ENCODE data around the gene RNASEL.

DNA sequence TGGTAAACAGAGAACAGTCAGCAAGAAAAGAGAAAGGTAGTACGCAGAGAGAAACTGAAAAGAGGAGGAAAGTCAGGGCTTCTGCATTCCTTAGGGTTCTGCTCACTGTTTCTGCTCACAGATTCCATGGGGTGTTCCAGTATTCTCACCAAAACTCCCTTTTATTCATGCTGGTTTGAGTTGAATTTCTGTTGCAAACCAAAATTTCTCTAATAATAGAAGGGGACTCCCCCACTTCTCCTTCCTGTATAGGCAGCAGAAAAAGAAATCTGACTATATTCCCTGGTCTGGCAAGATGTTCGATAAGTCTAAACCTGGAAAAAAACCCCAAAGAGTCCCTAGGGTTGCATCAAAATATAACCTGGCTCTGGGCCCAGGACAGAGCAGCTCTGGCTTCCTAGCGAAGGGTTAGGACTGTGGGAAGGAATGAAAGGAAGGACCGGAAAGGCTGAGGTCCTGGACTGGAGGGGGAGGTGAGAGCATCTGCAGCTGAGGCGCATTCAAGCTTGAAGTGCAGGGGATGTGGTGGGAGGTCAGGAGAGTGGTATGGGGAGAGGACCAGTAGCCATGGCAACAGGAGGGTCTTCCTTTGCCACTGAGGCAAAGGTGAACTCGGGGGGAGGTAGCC lies 34.0 kb upstream of the RNASEL start:
- TF ChIP-seq EP300 (IDR thresholded peaks at IDR 0.05) (no peak), POLR2A (IDR thresholded peaks at IDR 0.05; ENCODE audit: low read length) (no peak), GATA3 (IDR thresholded peaks at IDR 0.05; ENCODE audit: borderline replicate concordance) (no peak), TP53 (CRISPR knock-in tag; IDR thresholded peaks at IDR 0.05) (no peak), NFE2L2 (conservative IDR thresholded peaks at IDR 0.05; ENCODE audit: low read length) (no peak)
- TF ChIP-seq, protein P1, sequence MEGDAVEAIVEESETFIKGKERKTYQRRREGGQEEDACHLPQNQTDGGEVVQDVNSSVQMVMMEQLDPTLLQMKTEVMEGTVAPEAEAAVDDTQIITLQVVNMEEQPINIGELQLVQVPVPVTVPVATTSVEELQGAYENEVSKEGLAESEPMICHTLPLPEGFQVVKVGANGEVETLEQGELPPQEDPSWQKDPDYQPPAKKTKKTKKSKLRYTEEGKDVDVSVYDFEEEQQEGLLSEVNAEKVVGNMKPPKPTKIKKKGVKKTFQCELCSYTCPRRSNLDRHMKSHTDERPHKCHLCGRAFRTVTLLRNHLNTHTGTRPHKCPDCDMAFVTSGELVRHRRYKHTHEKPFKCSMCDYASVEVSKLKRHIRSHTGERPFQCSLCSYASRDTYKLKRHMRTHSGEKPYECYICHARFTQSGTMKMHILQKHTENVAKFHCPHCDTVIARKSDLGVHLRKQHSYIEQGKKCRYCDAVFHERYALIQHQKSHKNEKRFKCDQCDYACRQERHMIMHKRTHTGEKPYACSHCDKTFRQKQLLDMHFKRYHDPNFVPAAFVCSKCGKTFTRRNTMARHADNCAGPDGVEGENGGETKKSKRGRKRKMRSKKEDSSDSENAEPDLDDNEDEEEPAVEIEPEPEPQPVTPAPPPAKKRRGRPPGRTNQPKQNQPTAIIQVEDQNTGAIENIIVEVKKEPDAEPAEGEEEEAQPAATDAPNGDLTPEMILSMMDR (IDR thresholded peaks at IDR 0.05): no peak
- TF ChIP-seq, protein P2, sequence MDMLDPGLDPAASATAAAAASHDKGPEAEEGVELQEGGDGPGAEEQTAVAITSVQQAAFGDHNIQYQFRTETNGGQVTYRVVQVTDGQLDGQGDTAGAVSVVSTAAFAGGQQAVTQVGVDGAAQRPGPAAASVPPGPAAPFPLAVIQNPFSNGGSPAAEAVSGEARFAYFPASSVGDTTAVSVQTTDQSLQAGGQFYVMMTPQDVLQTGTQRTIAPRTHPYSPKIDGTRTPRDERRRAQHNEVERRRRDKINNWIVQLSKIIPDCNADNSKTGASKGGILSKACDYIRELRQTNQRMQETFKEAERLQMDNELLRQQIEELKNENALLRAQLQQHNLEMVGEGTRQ (IDR thresholded peaks at IDR 0.05): no peak
